NT2/D1 (cell line): ENCODE data around the gene CEP76.

Experiments
- SUZ12 ChIP-seq: IDR thresholded peaks from 2 replicates; pipeline ENCODE4 v1.6.1; 2011; ENCODE audit not compliant: insufficient read length, insufficient read depth; ENCODE audit errors: extremely low read depth
- YY1 ChIP-seq: IDR thresholded peaks from 2 replicates; pipeline ENCODE4 v1.6.1; 2011; ENCODE audit not compliant: insufficient read length, insufficient read depth
- ZNF274 ChIP-seq: IDR thresholded peaks from 2 replicates; pipeline ENCODE4 v1.6.1; 2011; ENCODE audit warnings: mild to moderate bottlenecking, low read depth, low read length

DNA sequence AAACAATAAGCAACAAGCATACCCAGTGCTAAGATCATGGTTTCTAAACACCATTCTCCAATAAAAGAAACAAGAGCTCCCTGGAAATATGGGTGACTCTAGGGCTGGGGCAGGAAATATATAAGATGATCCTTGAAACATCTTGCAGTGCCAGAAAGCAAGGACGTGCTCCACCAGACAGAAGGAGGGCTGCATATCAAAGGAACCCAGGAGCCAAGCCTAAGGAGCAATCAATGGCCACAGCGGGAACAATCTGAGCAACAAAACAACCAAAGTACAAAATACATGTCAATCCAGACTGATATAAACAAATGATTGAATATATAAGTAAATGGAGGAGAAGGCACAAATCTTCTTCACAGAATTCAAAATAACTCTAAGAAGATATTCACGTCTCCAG is 54.8 kb downstream of the CEP76 start:
- TF ChIP-seq ZNF274 = no peak
- no peak for TF ChIP-seq SUZ12
- no peak for TF ChIP-seq YY1
